Fibroblast of gingiva (primary cell): ENCODE measurements around the gene GFRA4.
"Not testable (repeated sequence)": the region's sequence is repeated elsewhere in the genome, so short reads cannot be mapped to it uniquely, and the experiment has no call there.

Source experiments
- DNase-seq: peaks from one replicate; pipeline ENCODE4 v3.0.0-alpha.2; 2011; ENCODE audit warnings: low read depth

Gene GFRA4

DNA sequence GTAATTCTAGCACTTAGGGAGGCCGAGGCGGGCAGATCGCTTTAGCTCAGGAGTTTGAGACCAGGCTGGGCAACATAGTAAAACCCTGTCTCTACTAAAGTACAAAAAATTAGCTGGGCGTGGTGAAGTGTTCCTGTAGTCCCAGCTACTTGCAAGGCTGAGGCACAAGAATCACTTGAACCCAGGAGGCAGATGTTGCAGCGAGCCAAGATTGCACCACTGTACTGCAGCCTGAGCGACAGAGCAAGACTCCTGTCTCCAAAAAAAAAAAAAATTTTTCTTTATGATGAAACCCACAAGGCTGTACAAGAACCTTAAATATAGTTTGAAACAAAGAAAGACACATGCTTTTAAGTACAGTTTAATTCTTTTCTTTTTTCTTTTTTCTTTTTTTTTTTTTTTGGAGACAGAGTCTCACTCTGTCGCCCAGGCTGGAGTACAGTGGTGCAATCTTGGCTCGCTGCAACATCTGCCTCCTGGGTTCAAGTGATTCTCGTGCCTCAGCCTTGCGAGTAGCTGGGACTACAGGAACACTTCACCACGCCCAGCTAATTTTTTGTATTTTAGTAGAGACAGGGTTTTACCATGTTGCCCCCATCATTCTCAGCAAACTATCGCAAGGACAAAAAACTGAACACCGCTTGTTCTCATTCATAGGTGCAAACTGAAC is 47.9 kb downstream of the GFRA4 start:
- not testable (repeated sequence) for DNase-seq

- no peak for DNase-seq
These were observed 48.7 kb downstream of the GFRA4 start for GRCh38 chr20:3614466-3614865.

- peak; percentile 51 for DNase-seq
These were observed 49.3 kb downstream of the GFRA4 start for GRCh38 chr20:3613821-3614440.

DNA sequence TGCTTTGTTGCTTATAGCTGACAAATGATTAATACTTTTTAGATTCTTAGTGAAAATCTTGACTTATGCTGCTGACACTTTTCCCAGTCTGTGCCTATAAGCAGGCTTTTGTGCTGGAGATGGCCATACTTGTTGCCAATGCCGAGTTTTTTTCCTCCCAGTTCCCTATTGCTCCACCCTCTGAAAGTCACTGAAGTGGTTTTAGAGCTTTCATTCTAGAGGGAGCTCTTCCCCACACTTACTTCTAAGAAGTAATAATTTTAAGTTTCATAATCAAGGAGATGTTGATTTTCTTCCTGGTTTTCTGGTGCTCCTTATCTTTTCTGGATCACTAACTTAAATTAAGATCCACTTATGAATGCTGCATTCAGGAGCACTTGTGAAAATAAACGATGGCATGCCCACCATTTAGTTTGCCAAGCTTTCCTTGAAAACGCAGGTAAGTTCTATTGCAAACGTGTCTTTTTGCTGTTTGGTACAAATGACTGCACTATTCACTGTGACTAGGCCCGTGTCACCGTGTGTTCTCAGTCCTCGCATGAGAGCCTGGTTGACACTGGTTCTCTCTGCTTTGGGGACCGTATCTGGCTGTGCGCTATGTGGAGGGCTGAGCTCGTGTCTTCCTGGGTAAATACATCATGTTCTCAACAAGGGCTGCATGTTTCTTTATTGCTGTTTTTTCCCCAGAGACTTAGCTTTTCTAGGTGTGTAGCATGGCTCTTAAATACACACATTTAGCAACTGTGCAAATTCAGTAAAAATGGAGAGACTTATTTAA is 50.2 kb downstream of the GFRA4 start:
- DNase-seq, result peak; percentile 39

DNA sequence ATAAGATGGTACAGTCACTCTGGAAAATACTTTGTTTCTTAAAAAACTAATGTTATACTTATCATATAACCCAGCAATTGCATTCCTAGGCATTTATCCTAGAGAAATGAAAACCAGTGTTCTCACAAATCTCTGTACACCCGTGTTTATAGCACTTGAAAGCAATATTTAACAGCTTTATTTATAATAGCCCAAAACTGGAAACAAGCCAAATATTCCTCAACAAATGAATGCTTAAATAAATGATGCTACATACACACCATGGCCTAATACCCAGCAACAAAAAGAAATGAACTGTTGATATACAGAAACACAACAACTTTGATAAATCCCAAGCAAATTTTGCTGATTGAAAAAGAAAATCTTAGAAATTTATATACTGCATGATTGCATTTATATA is 51.3 kb downstream of the GFRA4 start:
- DNase-seq, result no peak
